GM08714 (cell line): ENCODE measurements around the gene RAB26.
"Not testable (repeated sequence)": the region's sequence is repeated elsewhere in the genome, so short reads cannot be mapped to it uniquely, and the experiment has no call there.

ENCODE experiments used
- H3K4me3 ChIP-seq: fragments of 200-500 bp; sonication (Bioruptor generic); 2 replicates; pipeline ENCODE4 v1.5.1; 2014; ENCODE audit warnings: mild to moderate bottlenecking, low read length, inconsistent platforms
- ZNF274 ChIP-seq: IDR thresholded peaks from 2 replicates; pipeline ENCODE4 v1.6.1; 2012; ENCODE audit warnings: mild to moderate bottlenecking, low read depth, low read length

RAB26 gene, protein sequence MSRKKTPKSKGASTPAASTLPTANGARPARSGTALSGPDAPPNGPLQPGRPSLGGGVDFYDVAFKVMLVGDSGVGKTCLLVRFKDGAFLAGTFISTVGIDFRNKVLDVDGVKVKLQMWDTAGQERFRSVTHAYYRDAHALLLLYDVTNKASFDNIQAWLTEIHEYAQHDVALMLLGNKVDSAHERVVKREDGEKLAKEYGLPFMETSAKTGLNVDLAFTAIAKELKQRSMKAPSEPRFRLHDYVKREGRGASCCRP

DNA sequence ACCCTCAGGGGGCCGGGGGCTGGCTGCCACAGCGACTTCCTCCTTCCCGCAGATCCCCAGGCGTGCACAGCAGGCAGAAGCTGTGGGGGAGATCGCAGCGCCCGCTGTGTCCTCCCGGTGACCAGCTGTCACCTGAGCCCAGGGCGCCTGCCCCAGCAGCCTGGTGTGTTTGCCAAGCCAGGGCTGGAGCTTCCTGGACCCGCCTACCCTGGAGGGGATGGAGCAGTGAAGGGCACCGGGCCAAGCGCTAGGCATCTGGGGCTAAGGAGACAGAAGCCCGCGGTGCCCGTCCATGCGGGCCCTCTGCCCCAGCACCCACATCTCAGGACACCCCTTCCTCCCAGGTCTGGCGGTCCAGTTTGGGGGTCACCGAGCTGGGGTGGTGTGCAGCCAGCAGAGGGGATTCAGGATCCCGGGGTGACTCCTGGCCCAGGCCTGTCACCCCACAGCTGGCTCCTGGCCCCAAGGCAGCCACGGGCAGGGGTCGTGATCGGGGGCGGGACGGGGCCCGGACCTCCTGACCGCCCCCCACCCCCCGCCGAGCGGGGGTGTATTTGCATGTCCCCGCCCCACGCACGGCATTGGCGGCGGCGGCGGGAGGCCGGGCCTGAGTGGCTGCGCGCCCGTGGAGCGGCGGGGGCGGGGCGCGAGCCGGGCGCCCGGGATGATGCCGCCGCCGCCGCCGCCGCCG is at the start of gene RAB26:
TSS of gene RAB26 (plus strand) at position 645 of the 691 bp plus-strand sequence. CDS start 159 bp downstream, outside the sequence.
- H3K4me3 ChIP-seq = peak within 1 kb of the TSS; percentile 14; the same call in 1 of the 2 replicates

DNA sequence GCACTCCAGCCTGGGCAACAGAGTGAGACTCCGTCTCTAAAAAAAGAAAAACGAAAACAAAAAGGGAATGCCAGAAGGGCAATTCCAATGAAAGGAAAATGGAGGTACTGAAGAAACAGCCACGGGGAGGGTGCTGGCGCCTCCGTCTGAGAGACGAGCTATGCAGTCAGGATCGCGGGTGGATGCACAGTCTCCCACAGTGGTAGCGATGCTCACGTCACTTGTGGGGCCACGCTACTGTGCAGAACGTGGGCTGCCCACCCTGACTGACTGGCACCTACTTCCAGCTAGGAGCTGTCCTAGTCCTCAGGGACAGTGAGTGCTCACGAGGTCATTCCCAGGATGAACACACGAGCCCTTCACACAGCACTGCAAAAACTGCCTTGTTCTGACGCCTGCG is 46.8 kb upstream of the RAB26 start:
- H3K4me3 ChIP-seq = not testable (repeated sequence)

More for the DNA sequence above, at the start of gene RAB26:
- no peak for TF ChIP-seq ZNF274

DNA sequence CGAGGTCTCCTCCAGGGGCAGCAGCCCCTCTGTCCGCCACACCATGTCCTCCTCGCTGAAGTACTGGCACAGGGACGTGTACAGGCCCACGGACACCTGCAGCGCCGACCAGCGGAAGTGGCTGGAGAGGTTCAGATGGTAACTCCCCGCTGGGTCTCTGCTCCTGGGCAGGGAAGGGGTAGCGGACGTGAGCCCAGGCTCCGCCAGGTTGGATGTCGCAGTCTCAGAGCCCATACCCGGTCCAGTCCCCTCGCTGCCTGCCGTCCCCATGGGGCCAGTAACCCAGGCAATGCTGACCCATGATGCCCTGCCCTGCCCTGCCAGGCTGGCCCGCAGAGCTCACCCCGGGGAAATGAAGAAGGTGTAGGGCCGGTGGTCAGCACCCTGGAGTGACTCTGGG is 46.0 kb upstream of the RAB26 start:
- H3K4me3 ChIP-seq = no peak overlapping the region
- no peak for TF ChIP-seq ZNF274

DNA sequence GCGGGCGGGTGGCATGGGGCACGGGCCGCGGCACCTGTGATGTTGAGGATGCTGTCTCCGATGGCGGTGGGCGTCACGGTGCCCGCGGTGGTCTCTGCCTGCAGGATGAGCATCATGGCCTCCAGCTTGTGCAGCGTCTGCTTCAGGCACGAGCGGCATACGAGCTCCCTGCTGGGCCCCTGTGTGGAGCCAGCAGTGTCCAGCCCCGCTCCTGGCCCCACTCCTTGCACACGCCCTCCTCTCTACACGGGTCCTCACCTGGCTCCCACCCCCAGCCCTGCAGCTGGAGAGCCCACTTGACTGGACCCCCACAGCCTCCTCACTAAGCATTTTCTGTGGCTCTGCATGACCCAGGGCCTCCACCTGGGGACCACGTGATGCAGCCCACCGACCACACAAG is 44.0 kb upstream of the RAB26 start:
- H3K4me3 ChIP-seq = not testable (repeated sequence)

DNA sequence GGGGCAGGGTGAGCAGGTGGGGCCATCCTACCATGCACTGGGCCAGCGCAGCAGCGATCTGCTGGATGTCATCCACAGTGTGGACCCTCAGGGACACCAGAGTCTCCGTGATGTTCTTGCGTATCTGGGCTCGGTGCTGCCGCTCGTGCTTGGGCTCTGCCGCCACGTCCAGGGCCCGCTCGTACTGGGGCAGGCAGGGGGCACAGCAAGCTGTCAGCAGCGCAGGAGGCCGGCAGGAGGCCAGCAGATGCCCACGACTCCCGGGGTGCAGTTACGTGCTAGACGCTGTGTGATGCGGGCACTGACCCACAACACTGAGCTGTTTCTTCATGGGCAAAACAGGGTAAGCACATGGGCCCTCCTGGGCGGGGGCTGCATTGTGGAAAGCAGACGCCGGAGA is 43.1 kb upstream of the RAB26 start:
- H3K4me3 ChIP-seq = not testable (repeated sequence)

DNA sequence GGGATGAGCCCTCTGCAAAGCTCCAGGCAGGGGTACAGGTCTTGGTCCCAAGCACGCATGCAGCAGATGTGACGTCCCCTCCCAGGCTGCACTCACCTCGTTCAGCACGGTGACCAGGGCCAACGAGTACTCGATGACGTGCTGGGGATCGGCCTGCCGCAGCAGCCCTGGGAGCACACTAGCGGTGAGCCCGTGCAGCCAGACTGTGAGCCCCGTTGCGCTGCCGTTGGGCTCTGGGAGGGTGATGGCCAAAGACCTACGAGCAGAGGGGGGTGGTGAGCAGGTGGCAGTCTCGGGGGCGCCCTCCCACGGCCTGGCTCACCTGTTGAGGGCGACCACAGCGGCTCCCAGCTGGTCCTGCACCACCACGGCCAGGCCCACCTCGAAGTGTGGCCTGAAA is 42.7 kb upstream of the RAB26 start:
- H3K4me3 ChIP-seq = not testable (repeated sequence)

DNA sequence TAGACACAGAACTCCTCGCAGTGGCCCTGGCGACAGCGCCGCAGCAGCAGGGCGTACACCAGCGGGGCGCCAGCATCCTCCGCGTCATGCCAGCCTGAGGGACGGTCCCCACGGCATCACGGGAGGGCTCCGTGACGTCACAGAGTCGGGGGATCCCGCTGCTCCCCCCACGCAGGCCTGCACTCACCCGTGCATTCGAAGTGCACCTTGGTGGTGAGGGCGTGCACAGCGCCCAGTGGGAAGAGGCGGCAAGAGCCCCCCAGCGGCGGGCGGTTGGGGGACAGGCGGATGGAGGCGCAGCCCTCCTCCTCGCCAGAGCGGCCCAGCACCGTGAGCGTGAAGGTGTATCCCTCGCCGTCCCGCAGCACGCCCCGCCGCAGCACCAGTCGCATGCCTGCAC is 42.2 kb upstream of the RAB26 start:
- H3K4me3 ChIP-seq = not testable (repeated sequence)

DNA sequence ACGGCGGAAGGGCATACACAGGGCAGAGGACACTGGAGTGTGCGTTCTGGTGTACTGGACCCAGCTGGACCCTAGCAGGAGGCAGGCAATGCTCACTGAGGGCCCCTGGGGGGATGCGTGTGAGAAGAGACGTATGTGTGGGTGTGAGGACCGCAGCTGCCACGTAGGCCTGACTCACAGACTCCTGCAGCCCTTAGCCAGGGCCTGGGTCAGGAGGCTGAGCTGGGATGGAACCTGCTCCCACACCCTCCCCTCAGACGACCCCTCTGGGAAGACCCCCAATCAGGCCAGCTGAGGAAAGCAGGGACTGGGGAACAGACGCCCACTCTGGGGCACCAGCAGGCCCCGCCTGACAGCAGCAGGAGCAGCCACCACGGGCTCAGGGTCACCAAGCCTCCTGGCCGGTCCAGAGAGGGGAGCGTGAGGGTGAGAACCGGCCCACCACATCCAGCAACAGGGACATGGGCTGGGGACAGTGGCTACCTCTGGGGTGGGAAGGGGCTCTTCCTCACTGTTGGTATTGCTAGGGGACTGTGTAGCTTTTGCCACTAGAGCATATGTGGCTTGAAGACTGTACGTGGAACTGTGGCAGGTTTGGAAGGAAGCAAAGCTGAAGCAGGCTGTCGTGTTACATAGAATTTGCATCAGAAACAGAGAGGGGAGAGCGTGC is 41.2 kb upstream of the RAB26 start:
- not testable (repeated sequence) for H3K4me3 ChIP-seq

DNA sequence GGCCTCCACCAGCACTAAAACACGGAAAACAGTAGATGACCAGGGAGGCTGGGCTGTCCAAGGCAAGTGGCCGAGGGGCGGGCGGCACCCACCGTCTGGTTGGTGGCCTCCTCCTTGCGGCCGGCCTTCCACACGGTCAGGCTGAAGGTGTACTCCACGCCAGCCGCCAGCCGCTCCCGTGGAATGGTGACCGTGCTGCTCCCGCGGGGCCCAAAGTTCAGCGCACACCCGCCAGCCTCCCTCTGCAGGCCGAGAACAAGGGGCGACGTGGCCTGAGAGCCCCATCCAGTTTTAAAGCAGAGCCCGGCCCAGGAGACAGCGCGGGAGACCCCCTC is 40.7 kb upstream of the RAB26 start:
- not testable (repeated sequence) for H3K4me3 ChIP-seq

DNA sequence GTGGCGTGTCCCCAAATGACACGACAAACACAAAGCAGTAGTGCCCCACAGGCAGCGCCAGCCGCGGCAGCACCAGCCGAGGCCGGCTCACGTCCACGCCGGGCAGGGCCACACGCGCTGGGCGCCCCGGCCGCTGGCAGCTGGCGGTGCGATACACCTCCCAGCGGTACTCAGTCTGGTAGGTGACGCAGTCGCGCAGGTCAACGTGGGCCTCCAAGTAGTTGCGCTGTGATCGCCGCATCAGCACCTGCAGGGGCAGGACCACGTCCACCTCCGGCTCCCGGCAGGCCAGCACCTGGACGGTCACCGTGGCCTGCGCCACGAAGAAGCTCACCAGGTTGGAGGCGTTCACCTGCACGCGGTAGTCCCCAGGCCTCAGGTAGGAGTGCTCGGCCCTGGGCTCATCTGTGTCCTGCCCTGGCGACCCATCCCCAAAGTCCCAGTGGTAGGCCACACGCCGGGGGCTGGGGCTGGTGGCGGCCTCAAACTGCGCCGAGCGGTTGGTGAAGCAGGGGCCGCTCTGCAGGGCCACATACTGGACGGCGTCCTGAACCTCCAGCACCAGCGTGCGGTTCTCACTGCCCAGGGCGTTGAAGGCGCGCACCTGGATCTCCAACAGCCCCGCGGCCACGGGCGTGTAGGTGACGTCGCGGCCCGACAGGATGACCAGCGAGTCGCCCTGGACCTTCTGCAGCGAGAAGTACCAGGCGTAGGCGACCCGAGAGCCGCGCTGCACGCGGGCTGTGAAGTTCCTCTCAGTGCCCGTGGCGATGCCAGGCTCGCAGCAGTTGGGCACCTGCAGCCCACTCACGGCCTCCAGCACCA is 39.8 kb upstream of the RAB26 start:
- not testable (repeated sequence) for H3K4me3 ChIP-seq

DNA sequence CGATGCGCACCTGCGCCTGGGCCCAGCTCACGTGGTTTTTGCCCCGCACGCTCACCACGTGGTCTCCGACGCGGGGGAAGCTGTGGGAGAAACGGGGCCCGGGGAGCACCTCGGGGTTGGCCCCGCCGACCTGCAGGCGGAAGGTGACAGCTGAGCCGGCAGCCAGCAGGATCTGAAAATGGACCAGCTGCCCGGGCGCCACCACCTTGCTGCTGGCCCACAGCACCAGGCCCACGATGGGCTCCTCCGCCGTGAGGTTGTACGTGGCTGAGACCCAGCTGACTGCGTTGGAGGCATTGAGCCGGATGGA is 39.2 kb upstream of the RAB26 start:
- not testable (repeated sequence) for H3K4me3 ChIP-seq

DNA sequence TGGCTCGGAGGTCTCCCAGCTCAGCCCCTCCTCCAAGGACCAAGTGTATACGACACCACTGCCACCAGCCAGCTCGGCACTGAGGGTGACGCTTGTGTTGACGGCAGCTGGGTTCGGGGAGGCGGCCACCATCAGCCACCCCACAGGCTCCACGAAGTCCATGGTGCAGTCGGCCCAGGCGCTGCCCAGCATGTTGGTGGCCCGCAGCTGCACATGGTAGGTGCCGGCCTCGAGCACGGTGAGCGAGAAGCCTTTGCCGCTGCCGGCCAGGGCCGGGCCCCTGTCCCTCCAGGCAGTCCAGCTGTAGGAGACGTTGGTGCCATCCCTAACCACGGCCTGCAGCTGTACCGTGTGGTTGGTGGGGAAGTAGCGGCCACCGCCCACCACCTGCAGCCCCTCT is 38.6 kb upstream of the RAB26 start:
- H3K4me3 ChIP-seq = not testable (repeated sequence)

DNA sequence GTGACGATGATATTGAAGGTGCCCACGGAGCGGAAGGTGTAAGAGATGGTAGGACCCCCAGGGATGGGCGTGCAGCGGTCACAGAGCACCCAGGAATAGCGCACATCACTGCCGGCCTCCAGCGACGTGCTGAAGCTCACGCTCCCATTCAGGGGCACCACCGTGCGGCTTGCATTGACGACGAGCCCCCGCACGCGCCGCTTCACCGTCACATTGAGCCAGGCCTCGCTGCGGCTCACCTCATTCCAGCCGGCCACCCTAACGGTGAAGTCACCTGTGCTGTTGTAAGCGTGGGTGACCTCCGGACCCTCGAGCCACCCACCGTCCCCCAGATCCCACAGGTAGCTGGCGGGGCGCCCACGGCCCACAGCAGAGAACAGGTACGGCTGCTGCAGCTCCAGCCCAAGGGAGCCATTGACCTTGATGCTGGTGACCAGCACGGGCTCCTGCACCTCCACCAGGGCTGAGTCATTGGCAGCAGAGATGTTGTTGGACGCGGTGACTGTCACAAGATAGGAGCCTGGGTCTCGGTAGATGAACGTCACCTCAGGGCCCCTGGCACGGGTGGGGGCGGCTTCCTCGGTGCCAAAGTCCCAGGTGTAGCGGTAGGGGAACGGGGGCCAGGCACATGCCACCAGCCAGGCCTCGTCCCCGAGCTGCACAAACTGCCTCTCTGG is 38.0 kb upstream of the RAB26 start:
- H3K4me3 ChIP-seq = not testable (repeated sequence)

DNA sequence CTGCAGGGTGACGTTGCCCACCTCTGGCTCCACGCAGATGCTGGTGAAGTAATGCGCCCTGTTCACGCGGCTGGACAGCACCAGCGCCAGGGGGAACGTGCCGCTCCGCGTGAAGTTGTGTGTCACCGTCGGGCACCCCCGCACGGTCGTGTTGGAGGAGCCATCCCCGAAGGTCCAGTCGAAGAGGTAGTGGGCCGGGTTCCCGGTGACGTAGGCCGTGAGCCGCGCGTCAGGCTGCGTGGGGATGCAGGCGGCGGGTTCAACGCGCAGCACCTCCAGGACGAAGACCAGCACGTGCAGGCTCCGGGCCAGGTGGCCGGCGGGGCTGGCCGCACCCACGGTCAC is 37.4 kb upstream of the RAB26 start:
- H3K4me3 ChIP-seq = not testable (repeated sequence)

DNA sequence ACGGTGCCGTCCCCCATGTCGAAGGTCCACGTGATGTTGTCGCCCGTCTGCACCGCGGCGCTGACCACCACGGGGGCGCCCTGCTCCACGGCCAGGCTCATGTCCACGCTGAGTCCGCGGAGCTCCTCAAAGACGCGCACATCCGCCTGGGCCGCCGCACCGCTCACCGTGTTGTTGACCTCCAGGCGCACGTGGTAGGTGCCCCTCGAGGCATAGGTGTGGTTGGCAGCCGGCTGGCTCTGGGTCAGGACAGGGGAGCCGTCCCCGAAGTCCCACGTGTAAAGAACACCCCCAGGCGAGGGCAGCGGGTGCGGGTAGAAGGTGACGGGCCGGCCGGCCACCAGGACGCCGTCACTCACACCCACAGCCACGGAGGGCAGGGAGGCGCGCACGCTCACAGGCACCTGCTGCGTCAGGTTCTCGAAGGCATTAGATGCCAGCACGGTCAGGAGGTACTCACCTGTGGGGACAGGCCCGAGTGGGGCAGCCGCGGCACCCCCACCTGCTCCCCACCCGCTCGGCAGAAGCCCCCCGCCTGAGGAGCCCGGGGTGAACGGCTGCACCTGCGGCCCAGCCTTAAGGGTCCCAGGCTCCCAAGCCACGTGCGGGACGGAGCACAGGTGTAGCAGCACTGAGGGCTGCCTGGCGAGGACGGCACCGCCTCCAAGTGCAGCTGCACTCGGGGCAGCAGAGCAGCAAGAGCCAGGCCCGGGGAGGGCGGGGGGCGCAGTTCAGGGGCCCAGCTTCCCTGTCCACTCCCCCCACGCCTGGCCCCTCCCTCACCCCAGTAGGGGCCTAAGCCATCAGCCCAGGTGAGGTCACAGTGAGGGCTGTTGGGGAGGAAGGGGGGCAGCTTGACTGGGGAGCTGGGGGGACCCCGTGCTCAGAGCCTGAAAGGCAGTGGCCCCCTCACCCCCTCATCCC is 36.8 kb upstream of the RAB26 start:
- H3K4me3 ChIP-seq = not testable (repeated sequence)

DNA sequence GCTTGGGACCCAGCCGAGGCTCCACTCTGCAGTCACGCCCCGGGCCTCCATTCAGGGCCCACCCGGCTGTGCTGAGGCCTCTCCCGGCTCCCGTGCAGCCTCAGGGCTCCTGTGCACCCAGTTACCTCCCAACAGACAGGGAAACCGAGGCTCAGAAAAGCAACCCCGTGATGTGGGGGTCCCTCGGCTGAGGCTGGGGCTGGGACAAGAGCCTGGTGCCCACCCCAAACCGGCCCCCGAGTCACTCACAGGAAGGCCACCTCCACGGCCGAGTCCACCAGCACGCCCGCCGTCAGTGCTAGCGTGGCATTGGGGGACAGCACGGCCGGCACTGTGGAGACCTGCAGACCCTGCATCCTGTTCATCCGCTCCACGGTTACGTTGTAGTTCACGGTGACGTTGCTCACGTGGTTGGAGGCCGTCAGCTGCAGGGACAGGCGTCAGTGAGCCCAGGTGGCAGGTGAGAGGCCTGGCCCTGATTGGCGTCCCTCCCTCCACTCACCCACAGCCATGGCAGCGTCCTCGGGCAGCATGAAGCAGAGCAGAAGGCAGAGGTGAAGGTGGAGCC is 35.8 kb upstream of the RAB26 start:
- not testable (repeated sequence) for H3K4me3 ChIP-seq

DNA sequence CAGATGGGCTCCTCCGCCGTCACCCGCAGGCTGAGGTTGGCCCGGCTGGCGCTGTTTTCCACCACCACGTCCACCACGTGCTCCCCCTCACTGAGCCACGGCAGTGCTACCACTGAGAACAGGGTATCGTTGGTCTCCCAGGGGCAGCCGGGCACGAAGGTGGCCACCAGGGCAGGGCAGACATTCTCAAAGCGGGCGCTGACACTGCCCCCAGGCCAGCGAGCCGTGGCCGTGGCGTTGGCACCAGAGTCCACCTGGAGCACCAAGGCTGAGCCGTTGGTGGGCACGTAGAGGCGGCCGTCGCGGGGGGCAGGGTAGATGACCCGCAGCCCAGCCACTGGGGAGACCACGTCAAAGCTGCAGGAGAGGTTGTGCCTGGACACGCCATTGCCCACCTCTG is 34.2 kb upstream of the RAB26 start:
- not testable (repeated sequence) for H3K4me3 ChIP-seq

DNA sequence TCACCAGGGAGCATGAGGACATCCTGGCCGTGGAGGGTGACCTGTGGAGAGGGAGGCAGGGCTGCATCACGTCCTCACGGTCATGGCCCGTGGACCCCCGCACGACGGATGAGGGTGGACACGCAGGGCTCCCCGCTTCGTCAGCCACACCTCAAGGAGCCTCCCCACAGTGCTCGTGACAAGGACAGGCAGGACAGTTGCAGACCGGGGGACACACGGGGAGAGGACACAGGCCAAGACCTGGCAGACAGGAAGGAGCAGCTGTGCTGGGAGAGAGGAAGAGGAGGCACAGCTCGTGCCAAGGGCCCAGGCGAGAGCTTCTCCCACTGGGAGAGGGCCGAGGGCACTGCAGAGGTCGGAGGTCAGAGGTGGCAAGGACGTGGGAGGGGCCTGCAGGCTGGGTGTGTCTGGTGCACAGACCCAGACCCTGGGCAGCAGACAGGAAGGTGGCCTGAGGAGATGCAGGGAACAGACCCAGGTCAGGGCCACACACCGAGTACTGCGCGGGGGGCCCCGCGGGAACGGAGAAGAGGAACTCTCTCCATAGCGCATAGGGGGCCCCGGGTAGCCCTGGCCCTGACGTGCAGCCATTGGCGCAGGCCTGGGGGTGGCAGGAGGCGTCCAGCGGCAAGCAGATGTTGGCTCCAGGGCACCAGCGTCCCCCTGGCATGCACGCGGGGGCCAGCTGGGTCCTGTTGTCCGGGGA is 33.4 kb upstream of the RAB26 start:
- H3K4me3 ChIP-seq = not testable (repeated sequence)
